ENCODE results near the gene ATXN7L3B.

DNA sequence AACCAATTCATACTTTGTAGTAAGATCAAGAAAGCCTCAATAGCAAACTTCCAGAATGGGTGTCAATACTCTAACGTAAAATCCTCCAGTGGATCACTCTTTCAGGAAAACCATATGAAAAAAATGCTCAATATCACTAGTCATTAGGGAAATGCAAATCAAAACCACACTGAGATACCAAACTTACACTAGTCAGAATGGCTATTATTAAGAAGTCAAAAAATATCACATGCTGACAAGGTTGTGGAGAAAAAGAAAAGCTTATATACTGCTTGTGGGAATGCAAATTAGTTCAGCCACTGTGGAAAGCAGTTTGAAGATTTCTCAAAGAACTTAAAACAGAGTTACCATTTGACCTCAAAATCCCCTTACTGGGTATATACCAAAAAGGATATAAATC, 49.5 kb upstream of the ATXN7L3B start:
- TF ChIP-seq POLR2A (IDR thresholded peaks at IDR 0.05) (no peak), EP300 (IDR thresholded peaks at IDR 0.05) (no peak)
- TF ChIP-seq, protein P1, sequence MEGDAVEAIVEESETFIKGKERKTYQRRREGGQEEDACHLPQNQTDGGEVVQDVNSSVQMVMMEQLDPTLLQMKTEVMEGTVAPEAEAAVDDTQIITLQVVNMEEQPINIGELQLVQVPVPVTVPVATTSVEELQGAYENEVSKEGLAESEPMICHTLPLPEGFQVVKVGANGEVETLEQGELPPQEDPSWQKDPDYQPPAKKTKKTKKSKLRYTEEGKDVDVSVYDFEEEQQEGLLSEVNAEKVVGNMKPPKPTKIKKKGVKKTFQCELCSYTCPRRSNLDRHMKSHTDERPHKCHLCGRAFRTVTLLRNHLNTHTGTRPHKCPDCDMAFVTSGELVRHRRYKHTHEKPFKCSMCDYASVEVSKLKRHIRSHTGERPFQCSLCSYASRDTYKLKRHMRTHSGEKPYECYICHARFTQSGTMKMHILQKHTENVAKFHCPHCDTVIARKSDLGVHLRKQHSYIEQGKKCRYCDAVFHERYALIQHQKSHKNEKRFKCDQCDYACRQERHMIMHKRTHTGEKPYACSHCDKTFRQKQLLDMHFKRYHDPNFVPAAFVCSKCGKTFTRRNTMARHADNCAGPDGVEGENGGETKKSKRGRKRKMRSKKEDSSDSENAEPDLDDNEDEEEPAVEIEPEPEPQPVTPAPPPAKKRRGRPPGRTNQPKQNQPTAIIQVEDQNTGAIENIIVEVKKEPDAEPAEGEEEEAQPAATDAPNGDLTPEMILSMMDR (IDR thresholded peaks at IDR 0.05), result no peak
